Right ventricle myocardium superior (tissue), 1 donor: Measurements from ENCODE around the gene RASGRP4. TPM values are rescaled to one million over a fixed set of nuclear protein-coding genes. Genes with fewer than 3 reads are reported as not detected.

ENCODE experiments used
- ATAC-seq: fragments of 200-7000 bp; cut with Tn5 transposase; one replicate; pipeline ENCODE4 v1.9.1; 2020; ENCODE audit warnings: mild to moderate bottlenecking; ENCODE audit not compliant: poor library complexity
- DNase-seq: peaks from one replicate; pipeline ENCODE4 v3.0.0-alpha.2; 2020
- intact Hi-C: fragments of 100-400 bp; cut with DNase I; formaldehyde crosslinking; loops from one replicate; pipeline ENCODE4 v1.11.2; 2022
- total RNA-seq: library from RNA; stranded (reverse); fragmentation: NEBNext Ultra II Directional; extraction: Animal tissue kit (Norgen Biotek cat#: 25700); gene quantifications from one replicate; pipeline ENCODE4 v1.2.1, GENCODE V29; 2021
- donor health status: DM: no; HTN: yes; CAD: no; lungs with severe emphysema.

The RASGRP4 gene
- total RNA-seq, 1 donor from 2014 or later = 1.8 TPM

GRCh38 chr19:38360839-38361631 is 65.0 kb downstream of the RASGRP4 start:
- ATAC-seq = no peak
- no peak for DNase-seq
- intact Hi-C loops = no loop called here

GRCh38 chr19:38360351-38360750 is 65.7 kb downstream of the RASGRP4 start:
- DNase-seq (no peak), ATAC-seq (no peak)
- intact Hi-C loops = no loop called here

- no peak for DNase-seq
- intact Hi-C loops = no loop called here
- no peak for ATAC-seq
These were observed 66.6 kb downstream of the RASGRP4 start for GRCh38 chr19:38359242-38360021.

Other genes with a start within 250 kb of the RASGRP4 start
- not detected for gene DPF1, start 202.0 kb downstream of the RASGRP4 start, total RNA-seq
- 31.1 TPM for gene PPP1R14A, start 169.8 kb downstream of the RASGRP4 start, total RNA-seq
- gene SPINT2, start 161.6 kb downstream of the RASGRP4 start, total RNA-seq = 8.7 TPM
- gene C19orf33, start 122.0 kb downstream of the RASGRP4 start, total RNA-seq = 5.6 TPM
- gene YIF1B, start 110.3 kb downstream of the RASGRP4 start, total RNA-seq = 31.3 TPM
- gene KCNK6, start 106.4 kb downstream of the RASGRP4 start, total RNA-seq = 4.7 TPM
- 0.86 TPM for gene CATSPERG, start 90.4 kb downstream of the RASGRP4 start, total RNA-seq
- gene PSMD8, start 51.6 kb downstream of the RASGRP4 start, total RNA-seq = 299 TPM
- 0.27 TPM for gene GGN, start 38.2 kb downstream of the RASGRP4 start, total RNA-seq
- 0.40 TPM for gene SPRED3, start 37.5 kb downstream of the RASGRP4 start, total RNA-seq
- gene FAM98C, start 23.1 kb downstream of the RASGRP4 start, total RNA-seq = 10.5 TPM
- 0.73 TPM for gene RYR1, start 7.5 kb upstream of the RASGRP4 start, total RNA-seq
- gene MAP4K1, start 191.7 kb upstream of the RASGRP4 start, total RNA-seq = 1.3 TPM
- gene EIF3K, start 193.0 kb upstream of the RASGRP4 start, total RNA-seq = 644 TPM
- 125 TPM for gene ACTN4, start 221.4 kb upstream of the RASGRP4 start, total RNA-seq